Peyer's patch (tissue), 4 donors: ENCODE data around the gene CYBA.

Experiments used
- POLR2A ChIP-seq, 2 donors: fragments of 450-650 bp; IDR thresholded peaks; one replicate each; pipeline ENCODE4 v1.5.1; 2017; ENCODE audit warnings: antibody characterized with exemption in 2 of 2, mild to moderate bottlenecking in 2 of 2, moderate library complexity in 2 of 2
- TF ChIP-seq, protein P1 (sequence below), 6 experiments: fragments of 450-650 bp in 4 of 6; fragments of 200-600 bp in 2 of 6; sonication (generic) in 1 of 6; IDR thresholded peaks; one replicate each; pipeline ENCODE4 v1.5.1; 2017 to 2019; ENCODE audit warnings: antibody characterized with exemption in 6 of 6, mild to moderate bottlenecking in 3 of 6, moderate library complexity in 1 of 6

DNA sequence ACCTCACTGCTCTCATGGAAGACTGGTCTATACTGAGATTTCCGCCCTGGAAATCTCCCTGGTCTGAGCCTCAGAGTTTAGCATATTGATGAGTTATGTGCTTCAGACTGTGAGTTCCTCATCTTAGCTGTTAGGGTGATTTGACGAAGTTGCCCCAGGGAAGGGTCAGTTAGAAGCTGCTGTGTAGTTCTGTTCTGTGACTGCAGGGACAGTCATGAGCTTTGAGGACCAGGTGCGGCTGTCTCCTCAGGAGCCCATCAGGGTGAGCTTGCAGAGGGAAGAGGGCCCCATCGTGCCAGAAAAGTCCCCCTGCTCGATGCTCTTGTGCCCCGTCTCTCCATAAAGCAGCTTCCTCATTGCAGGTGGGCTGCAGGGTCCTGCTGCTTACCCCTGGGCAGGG, 40.8 kb downstream of the CYBA start:
- TF ChIP-seq, protein P1, sequence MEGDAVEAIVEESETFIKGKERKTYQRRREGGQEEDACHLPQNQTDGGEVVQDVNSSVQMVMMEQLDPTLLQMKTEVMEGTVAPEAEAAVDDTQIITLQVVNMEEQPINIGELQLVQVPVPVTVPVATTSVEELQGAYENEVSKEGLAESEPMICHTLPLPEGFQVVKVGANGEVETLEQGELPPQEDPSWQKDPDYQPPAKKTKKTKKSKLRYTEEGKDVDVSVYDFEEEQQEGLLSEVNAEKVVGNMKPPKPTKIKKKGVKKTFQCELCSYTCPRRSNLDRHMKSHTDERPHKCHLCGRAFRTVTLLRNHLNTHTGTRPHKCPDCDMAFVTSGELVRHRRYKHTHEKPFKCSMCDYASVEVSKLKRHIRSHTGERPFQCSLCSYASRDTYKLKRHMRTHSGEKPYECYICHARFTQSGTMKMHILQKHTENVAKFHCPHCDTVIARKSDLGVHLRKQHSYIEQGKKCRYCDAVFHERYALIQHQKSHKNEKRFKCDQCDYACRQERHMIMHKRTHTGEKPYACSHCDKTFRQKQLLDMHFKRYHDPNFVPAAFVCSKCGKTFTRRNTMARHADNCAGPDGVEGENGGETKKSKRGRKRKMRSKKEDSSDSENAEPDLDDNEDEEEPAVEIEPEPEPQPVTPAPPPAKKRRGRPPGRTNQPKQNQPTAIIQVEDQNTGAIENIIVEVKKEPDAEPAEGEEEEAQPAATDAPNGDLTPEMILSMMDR (IDR thresholded peaks at IDR 0.05) = no peak
- TF ChIP-seq POLR2A (IDR thresholded peaks at IDR 0.05) = no peak
